H9 (cell line): ENCODE data around the gene MICAL3. TPM values are rescaled to one million over a fixed set of nuclear protein-coding genes. Genes with fewer than 3 reads are reported as not detected.

Source experiments
- DNase-seq: peaks from one replicate; pipeline ENCODE4 v3.0.0-alpha.2; 2017
- H2AFZ ChIP-seq: one replicate; pipeline ENCODE4 v1.6.1; 2013; ENCODE audit warnings: mild to moderate bottlenecking, low read length, control low read depth, moderate library complexity
- H2AK5ac ChIP-seq: 2 replicates; pipeline ENCODE4 v1.6.1; 2013; ENCODE audit warnings: low read length, control low read depth, mixed read lengths; ENCODE audit not compliant: insufficient read length
- H2BK120ac ChIP-seq: one replicate; pipeline ENCODE4 v1.6.1; 2013; ENCODE audit warnings: low read depth, mild to moderate bottlenecking, low read length, control low read depth, inconsistent platforms; ENCODE audit not compliant: poor library complexity, severe bottlenecking
- H2BK12ac ChIP-seq: 2 replicates; pipeline ENCODE4 v1.6.1; 2013; ENCODE audit warnings: low read length, control low read depth, mixed read lengths, low read depth; ENCODE audit not compliant: insufficient read length
- H2BK15ac ChIP-seq: 2 replicates; pipeline ENCODE4 v1.6.1; 2013; ENCODE audit warnings: low read depth, low read length, control low read depth
- H2BK20ac ChIP-seq: one replicate; pipeline ENCODE4 v1.6.1; 2013; ENCODE audit warnings: low read depth, mild to moderate bottlenecking, low read length, control low read depth, inconsistent platforms; ENCODE audit not compliant: poor library complexity, severe bottlenecking
- H2BK5ac ChIP-seq: 2 replicates; pipeline ENCODE4 v1.6.1; 2013; ENCODE audit warnings: low read length, control low read depth, mixed read lengths; ENCODE audit not compliant: insufficient read length
- H3K14ac ChIP-seq: 2 replicates; pipeline ENCODE4 v1.6.1; 2013; ENCODE audit warnings: low read length, control low read depth; ENCODE audit not compliant: insufficient read depth
- H3K18ac ChIP-seq: 2 replicates; pipeline ENCODE4 v1.6.1; 2013; ENCODE audit warnings: low read depth, mild to moderate bottlenecking, mixed read lengths, low read length, control low read depth; ENCODE audit not compliant: insufficient read length
- H3K23ac ChIP-seq: 2 replicates; pipeline ENCODE4 v1.6.1; 2013; ENCODE audit warnings: low read length, control low read depth, mixed read lengths, low read depth; ENCODE audit not compliant: insufficient read length
- H3K23me2 ChIP-seq: 2 replicates; pipeline ENCODE4 v1.6.1; 2013; ENCODE audit warnings: low read depth, mild to moderate bottlenecking, mixed read lengths, low read length, control low read depth; ENCODE audit not compliant: insufficient read length, poor library complexity, severe bottlenecking
- H3K27ac ChIP-seq: 2 replicates; pipeline ENCODE4 v1.5.1; 2013; ENCODE audit warnings: low read length, control low read depth, mixed read lengths, low read depth; ENCODE audit not compliant: insufficient read length
- H3K27me3 ChIP-seq: 2 replicates; pipeline ENCODE4 v1.6.1; 2013; ENCODE audit warnings: low read length, control low read depth, inconsistent platforms; ENCODE audit not compliant: insufficient read depth
- H3K4ac ChIP-seq: 2 replicates; pipeline ENCODE4 v1.6.1; 2013; ENCODE audit warnings: low read depth, mild to moderate bottlenecking, control low read depth, inconsistent platforms, low read length, moderate library complexity
- H3K4me1 ChIP-seq: 2 replicates; pipeline ENCODE4 v1.6.1; 2013; ENCODE audit warnings: low read length, control low read depth, inconsistent platforms; ENCODE audit not compliant: insufficient read depth
- H3K4me2 ChIP-seq: 2 replicates; pipeline ENCODE4 v1.6.1; 2013; ENCODE audit warnings: low read length, control low read depth, mixed read lengths; ENCODE audit not compliant: insufficient read length, insufficient read depth
- H3K56ac ChIP-seq: 2 replicates; pipeline ENCODE4 v1.6.1; 2013; ENCODE audit warnings: low read depth, mild to moderate bottlenecking, mixed read lengths, low read length, control low read depth; ENCODE audit not compliant: insufficient read length
- H3K79me1 ChIP-seq: 2 replicates; pipeline ENCODE4 v1.6.1; 2013; ENCODE audit warnings: low read depth, mild to moderate bottlenecking, moderate library complexity, low read length, control low read depth, inconsistent platforms; ENCODE audit not compliant: insufficient read depth, poor library complexity, severe bottlenecking
- H3K79me2 ChIP-seq: 2 replicates; pipeline ENCODE4 v1.6.1; 2013; ENCODE audit warnings: low read length, control low read depth, inconsistent platforms; ENCODE audit not compliant: insufficient read depth
- H3K9ac ChIP-seq: 2 replicates; pipeline ENCODE4 v1.6.1; 2013; ENCODE audit warnings: low read length, control low read depth, mixed read lengths; ENCODE audit not compliant: insufficient read length; ENCODE audit errors: extremely low read depth
- H3K9me3 ChIP-seq: one replicate; pipeline ENCODE4 v1.6.1; 2013; ENCODE audit warnings: low read depth, low read length, inconsistent platforms; ENCODE audit not compliant: control insufficient read depth
- H3T11ph ChIP-seq: one replicate; pipeline ENCODE4 v1.6.1; 2013; ENCODE audit warnings: mild to moderate bottlenecking, low read length, control low read depth, inconsistent platforms
- H4K20me1 ChIP-seq: one replicate; pipeline ENCODE4 v1.6.1; 2013; ENCODE audit not compliant: control insufficient read depth, insufficient read length, insufficient read depth
- H4K5ac ChIP-seq: 2 replicates; pipeline ENCODE4 v1.6.1; 2013; ENCODE audit warnings: low read depth, mild to moderate bottlenecking, mixed read lengths, low read length, control low read depth; ENCODE audit not compliant: insufficient read length
- H4K8ac ChIP-seq: replicated peaks from 2 replicates; pipeline ENCODE4 v1.6.1; 2013; ENCODE audit warnings: low read length, control low read depth, mixed read lengths, low read depth; ENCODE audit not compliant: insufficient read length
- H4K91ac ChIP-seq: 2 replicates; pipeline ENCODE4 v1.6.1; 2013; ENCODE audit warnings: low read depth, mild to moderate bottlenecking, moderate library complexity, mixed read lengths, low read length, control low read depth; ENCODE audit not compliant: insufficient read length
- H3K27ac Mint-ChIP-seq, 3 experiments: 2 replicates in 2 of 3; 3 replicates in 1 of 3; pipeline ENCODE4 v1.8.0; 2020 to 2021; ENCODE audit warnings: mixed read lengths in 3 of 3, mild to moderate bottlenecking in 1 of 3, moderate library complexity in 1 of 3
- H3K27me3 Mint-ChIP-seq: 2 replicates; pipeline ENCODE4 v1.8.0; 2021; ENCODE audit warnings: low read depth, mild to moderate bottlenecking, moderate library complexity, mixed read lengths
- H3K36me3 Mint-ChIP-seq, 3 experiments: 2 replicates in 2 of 3; 3 replicates in 1 of 3; pipeline ENCODE4 v1.8.0; 2020 to 2021; ENCODE audit warnings: low read depth in 3 of 3, mixed read lengths in 3 of 3; ENCODE audit not compliant: insufficient read depth in 1 of 3
- H3K4me1 Mint-ChIP-seq, 2 experiments: 2 replicates each; pipeline ENCODE4 v1.8.0; 2020; ENCODE audit warnings: mixed read lengths in 2 of 2
- H3K4me3 Mint-ChIP-seq, 2 experiments: 2 replicates in 1 of 2; 3 replicates in 1 of 2; pipeline ENCODE4 v1.8.0; 2020 to 2021; ENCODE audit warnings: mild to moderate bottlenecking in 2 of 2, mixed read lengths in 2 of 2, moderate library complexity in 1 of 2
- H3K9me3 Mint-ChIP-seq, 2 experiments: 2 replicates in 1 of 2; 3 replicates in 1 of 2; pipeline ENCODE4 v1.8.0; 2020; ENCODE audit warnings: mild to moderate bottlenecking in 2 of 2, mixed read lengths in 2 of 2, moderate library complexity in 1 of 2
- WGBS: extraction: QIAGEN DNeasy Blood & Tissue Kit; methylation state at CpG from one replicate; pipeline ENCODE4 v1.1.7; 2013; ENCODE audit warnings: missing lambda C conversion rate, low lambda C conversion rate, mixed read lengths; ENCODE audit not compliant: insufficient read length; ENCODE audit errors: extremely low coverage; 5-methylcytosine and 5-hydroxymethylcytosine counted together
- total RNA-seq: library from RNA; stranded (reverse); gene quantifications from 2 replicates; pipeline ENCODE4 v1.2.1, GENCODE V29; 2021
- TF ChIP-seq, protein P1 (sequence below): fragments of 200-600 bp; sonication (generic); conservative IDR thresholded peaks from 3 replicates; pipeline ENCODE4 v1.8.0; 2021; ENCODE audit warnings: antibody characterized with exemption, mild to moderate bottlenecking

Gene MICAL3
- total RNA-seq, 1 experiment from 2014 or later: 50.2 TPM

DNA sequence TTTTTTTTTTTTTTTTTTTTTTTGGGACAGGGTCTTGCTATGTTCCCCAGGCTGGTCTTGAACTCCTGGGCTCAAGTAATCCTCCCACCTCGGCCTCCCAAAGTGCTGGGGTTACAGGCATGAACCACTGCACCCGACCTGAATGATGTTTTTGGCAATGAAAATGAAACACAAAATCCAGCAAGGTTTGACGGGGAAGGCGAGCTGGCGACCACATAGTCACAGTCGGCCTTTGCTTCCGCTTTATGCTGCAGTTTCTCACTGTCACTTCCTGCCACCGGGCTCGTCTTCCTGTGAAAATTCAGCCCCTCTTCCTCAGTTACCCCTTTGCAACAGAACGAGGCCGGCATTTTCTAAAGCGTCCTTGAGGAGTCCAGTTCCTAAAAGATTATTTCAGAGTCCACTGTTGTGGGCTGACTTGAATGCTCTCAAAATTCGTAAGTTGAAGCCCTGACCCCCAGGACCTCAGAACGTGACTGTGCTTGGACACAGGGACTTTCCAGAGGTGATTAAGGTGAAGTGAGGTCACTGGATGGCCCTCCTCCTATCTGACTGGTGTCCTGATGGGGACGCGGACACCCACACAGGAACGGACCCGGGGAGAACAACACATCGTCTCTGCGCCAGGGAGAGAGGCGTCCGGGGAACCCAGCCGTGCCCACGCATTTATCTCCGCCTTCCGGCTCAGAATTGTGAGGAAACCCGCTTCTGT lies 247.2 kb downstream of the MICAL3 start:
- H3K36me3 Mint-ChIP-seq: peaks cover 0 to 4% (median 0%) of the 10 kb centered on the region in 3 experiments; a peak in 2 of 7 replicates
- Histone ChIP-seq H3K56ac (no peak overlapping the region), H4K5ac (no peak overlapping the region), H2BK5ac (no peak overlapping the region), H4K8ac (no peak overlapping the region), H3K9ac (no peak overlapping the region), H3K18ac (no peak overlapping the region), H2AFZ (no peak overlapping the region), H3K4me2 (no peak overlapping the region), H3T11ph (no peak overlapping the region), H3K4me1 (peaks cover 5% of the 10 kb centered on the region; the same call in 1 of the 2 replicates), H2BK20ac (no peak overlapping the region), H2AK5ac (no peak overlapping the region), H3K9me3 (no peaks in the 10 kb centered on the region), H3K23ac (no peak overlapping the region), H3K14ac (no peak overlapping the region; the same call in 1 of the 2 replicates), H3K79me2 (0 out of 2 replicates have a peak, but pooled peaks cover 2% of the 10 kb centered on the region), H3K27me3 (no peaks in the 10 kb centered on the region), H4K91ac (no peak overlapping the region), H2BK12ac (no peak overlapping the region), H2BK120ac (no peak overlapping the region), H3K27ac (no peak overlapping the region), H4K20me1 (no peaks in the 10 kb centered on the region), H3K4ac (no peak overlapping the region), H3K79me1 (no peaks in the 10 kb centered on the region), H2BK15ac (no peak overlapping the region), H3K23me2 (peaks cover 11% of the 10 kb centered on the region)
- H3K4me1 Mint-ChIP-seq: peaks cover 31 to 37% of the 10 kb centered on the region in 2 experiments
- H3K9me3 Mint-ChIP-seq: no peaks in the 10 kb centered on the region; a peak in 2 of 5 replicates
- peak overlapping the region in 1 of 3 experiments; percentile 4; a peak in 1 of 7 replicates for H3K27ac Mint-ChIP-seq
- H3K4me3 Mint-ChIP-seq: no peak overlapping the region
- no CpG with 5 or more reads among the region's 27 CpGs for WGBS
- peaks cover 36% of the 10 kb centered on the region for H3K27me3 Mint-ChIP-seq
- DNase-seq: no peak
- TF ChIP-seq, protein P1, sequence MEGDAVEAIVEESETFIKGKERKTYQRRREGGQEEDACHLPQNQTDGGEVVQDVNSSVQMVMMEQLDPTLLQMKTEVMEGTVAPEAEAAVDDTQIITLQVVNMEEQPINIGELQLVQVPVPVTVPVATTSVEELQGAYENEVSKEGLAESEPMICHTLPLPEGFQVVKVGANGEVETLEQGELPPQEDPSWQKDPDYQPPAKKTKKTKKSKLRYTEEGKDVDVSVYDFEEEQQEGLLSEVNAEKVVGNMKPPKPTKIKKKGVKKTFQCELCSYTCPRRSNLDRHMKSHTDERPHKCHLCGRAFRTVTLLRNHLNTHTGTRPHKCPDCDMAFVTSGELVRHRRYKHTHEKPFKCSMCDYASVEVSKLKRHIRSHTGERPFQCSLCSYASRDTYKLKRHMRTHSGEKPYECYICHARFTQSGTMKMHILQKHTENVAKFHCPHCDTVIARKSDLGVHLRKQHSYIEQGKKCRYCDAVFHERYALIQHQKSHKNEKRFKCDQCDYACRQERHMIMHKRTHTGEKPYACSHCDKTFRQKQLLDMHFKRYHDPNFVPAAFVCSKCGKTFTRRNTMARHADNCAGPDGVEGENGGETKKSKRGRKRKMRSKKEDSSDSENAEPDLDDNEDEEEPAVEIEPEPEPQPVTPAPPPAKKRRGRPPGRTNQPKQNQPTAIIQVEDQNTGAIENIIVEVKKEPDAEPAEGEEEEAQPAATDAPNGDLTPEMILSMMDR: no peak
